ENCODE data around the gene KCNN3. TPM values are rescaled to one million over a fixed set of nuclear protein-coding genes. Genes with fewer than 3 reads are reported as not detected.

Gene KCNN3
- total and polyA plus RNA-seq, 4 donors = 0.47 to 4.9 (median 1.9) TPM

GRCh38 chr1:154720328-154721297, 149.5 kb downstream of the KCNN3 start:
- ATAC-seq (ENCODE audit: insufficient read depth, low FRiP score) = no peak
- no peaks in the 10 kb centered on the region for H3K36me3 ChIP-seq (ENCODE audit: control insufficient read depth in 4 of 4, insufficient read depth in 4 of 4, low read length in 4 of 4)
- no peak overlapping the region for H3K27ac ChIP-seq (ENCODE audit: low read depth in 1 of 2, low read length in 1 of 2)
- no peak for DNase-seq
- 65 to 80% methylated on average over 16 of the region's 16 CpGs for WGBS, 2 donors
- H3K9ac ChIP-seq (ENCODE audit: insufficient read depth in 1 of 2, low read length in 2 of 2) = no peak overlapping the region
- no peaks in the 10 kb centered on the region for H3K9me3 ChIP-seq (ENCODE audit: control insufficient read depth in 4 of 4, insufficient read depth in 3 of 4, low read length in 3 of 4)
- H3K4me3 ChIP-seq = no peak overlapping the region
- no peaks in the 10 kb centered on the region for H3K27me3 ChIP-seq (ENCODE audit: control insufficient read depth in 3 of 3, insufficient read depth in 3 of 3, low read length in 2 of 3)
- TF ChIP-seq CTCF (IDR thresholded peaks at IDR 0.05; ENCODE audit: control extremely low read depth, extremely low read depth) = no peak
- H3K4me1 ChIP-seq (ENCODE audit: control insufficient read depth in 5 of 5, insufficient read depth in 5 of 5, low read length in 5 of 5) = peaks cover 0 to 2% (median 0%) of the 10 kb centered on the region in 5 donors

- no peak for TF ChIP-seq CTCF (IDR thresholded peaks at IDR 0.05; ENCODE audit: control extremely low read depth, extremely low read depth)
- ATAC-seq (ENCODE audit: insufficient read depth, low FRiP score) (no peak), DNase-seq (no peak)
- WGBS, 2 donors = 78 to 82% methylated on average over 8 of the region's 8 CpGs
- H3K4me1 ChIP-seq (ENCODE audit: control insufficient read depth in 5 of 5, insufficient read depth in 5 of 5, low read length in 5 of 5) = peaks cover 0 to 2% (median 0%) of the 10 kb centered on the region in 5 donors
- H3K9ac ChIP-seq (ENCODE audit: insufficient read depth in 1 of 2, low read length in 2 of 2) = no peak overlapping the region
- no peak overlapping the region for H3K27ac ChIP-seq (ENCODE audit: low read depth in 1 of 2, low read length in 1 of 2)
- no peaks in the 10 kb centered on the region for H3K36me3 ChIP-seq (ENCODE audit: control insufficient read depth in 4 of 4, insufficient read depth in 4 of 4, low read length in 4 of 4)
- H3K27me3 ChIP-seq (ENCODE audit: control insufficient read depth in 3 of 3, insufficient read depth in 3 of 3, low read length in 2 of 3) = no peaks in the 10 kb centered on the region
- H3K9me3 ChIP-seq (ENCODE audit: control insufficient read depth in 4 of 4, insufficient read depth in 3 of 4, low read length in 3 of 4) = no peaks in the 10 kb centered on the region
- no peak overlapping the region for H3K4me3 ChIP-seq
Measured at GRCh38 chr1:154719586-154720327, 150.3 kb downstream of the KCNN3 start.

GRCh38 chr1:154718566-154718965, 151.5 kb downstream of the KCNN3 start:
- no peak for DNase-seq
- WGBS, 2 donors = 96% methylated on average over 6 of the region's 6 CpGs
- Histone ChIP-seq H3K4me1 (ENCODE audit: control insufficient read depth in 5 of 5, insufficient read depth in 5 of 5, low read length in 5 of 5) (peaks cover 0 to 5% (median 0%) of the 10 kb centered on the region in 5 donors), H3K27ac (ENCODE audit: low read depth in 1 of 2, low read length in 1 of 2) (no peak overlapping the region), H3K27me3 (ENCODE audit: control insufficient read depth in 3 of 3, insufficient read depth in 3 of 3, low read length in 2 of 3) (peaks cover 0 to 2% (median 0%) of the 10 kb centered on the region in 3 donors), H3K36me3 (ENCODE audit: control insufficient read depth in 4 of 4, insufficient read depth in 4 of 4, low read length in 4 of 4) (no peaks in the 10 kb centered on the region), H3K4me3 (no peak overlapping the region), H3K9ac (ENCODE audit: insufficient read depth in 1 of 2, low read length in 2 of 2) (no peak overlapping the region), H3K9me3 (ENCODE audit: control insufficient read depth in 4 of 4, insufficient read depth in 3 of 4, low read length in 3 of 4) (no peaks in the 10 kb centered on the region)
- no peak for TF ChIP-seq CTCF (IDR thresholded peaks at IDR 0.05; ENCODE audit: control extremely low read depth, extremely low read depth)
- ATAC-seq (ENCODE audit: insufficient read depth, low FRiP score) = no peak

Data from lung (tissue), 12 donors.